ENCODE data around the gene REEP5.

The REEP5 gene

GRCh38 chr5:112921026-112921832, 798 bp downstream of the REEP5 start:
- Histone ChIP-seq H3K27me3 (ENCODE audit: insufficient read depth, low read length, poor library complexity, severe bottlenecking) (no peaks in the 10 kb centered on the region), H3K4me1 (ENCODE audit: insufficient read depth, low read length, poor library complexity, severe bottlenecking) (peaks cover 13% of the 10 kb centered on the region), H3K9me2 (replicated peaks; ENCODE audit: low read depth, low read length) (no peaks in the 10 kb centered on the region), H3K4me3 (ENCODE audit: low read length, poor library complexity, severe bottlenecking) (peak overlapping the region; percentile 89), H2AFZ (ENCODE audit: low read length) (peak overlapping the region; percentile 92), H3K9ac (ENCODE audit: low read depth, low read length, poor library complexity, severe bottlenecking) (peak overlapping the region; percentile 80), H3F3A (ENCODE audit: low read depth) (no peaks in the 10 kb centered on the region), H4K20me1 (ENCODE audit: insufficient read depth, low read length, poor library complexity, severe bottlenecking) (no peaks in the 10 kb centered on the region), H3K79me2 (ENCODE audit: insufficient read depth, low read length) (peaks cover 15% of the 10 kb centered on the region), H3K9me3 (ENCODE audit: insufficient read depth, low read depth, low read length) (no peaks in the 10 kb centered on the region), H3K4me2 (ENCODE audit: low read depth, low read length, poor library complexity, severe bottlenecking) (peak overlapping the region; percentile 94), H3K36me3 (ENCODE audit: insufficient read depth, low read length) (no peaks in the 10 kb centered on the region)
- TF ChIP-seq CTCF (conservative IDR thresholded peaks at IDR 0.05; ENCODE audit: low read length) = no peak
- TF ChIP-seq EZH2phosphoT487 (IDR thresholded peaks at IDR 0.05; ENCODE audit: borderline replicate concordance) = no peak

- Histone ChIP-seq H2AFZ (ENCODE audit: low read length) (no peak overlapping the region), H3K36me3 (ENCODE audit: insufficient read depth, low read length) (no peaks in the 10 kb centered on the region), H3F3A (ENCODE audit: low read depth) (no peaks in the 10 kb centered on the region), H4K20me1 (ENCODE audit: insufficient read depth, low read length, poor library complexity, severe bottlenecking) (no peaks in the 10 kb centered on the region), H3K4me3 (ENCODE audit: low read length, poor library complexity, severe bottlenecking) (peak overlapping the region; percentile 89), H3K9me2 (replicated peaks; ENCODE audit: low read depth, low read length) (no peaks in the 10 kb centered on the region), H3K79me2 (ENCODE audit: insufficient read depth, low read length) (peaks cover 15% of the 10 kb centered on the region), H3K9ac (ENCODE audit: low read depth, low read length, poor library complexity, severe bottlenecking) (peak overlapping the region; percentile 80), H3K4me2 (ENCODE audit: low read depth, low read length, poor library complexity, severe bottlenecking) (peak overlapping the region; percentile 94), H3K27me3 (ENCODE audit: insufficient read depth, low read length, poor library complexity, severe bottlenecking) (no peaks in the 10 kb centered on the region), H3K4me1 (ENCODE audit: insufficient read depth, low read length, poor library complexity, severe bottlenecking) (peaks cover 13% of the 10 kb centered on the region), H3K9me3 (ENCODE audit: insufficient read depth, low read depth, low read length) (no peaks in the 10 kb centered on the region)
- TF ChIP-seq CTCF (conservative IDR thresholded peaks at IDR 0.05; ENCODE audit: low read length) = no peak
- no peak for TF ChIP-seq EZH2phosphoT487 (IDR thresholded peaks at IDR 0.05; ENCODE audit: borderline replicate concordance)
Observed at GRCh38 chr5:112919972-112920371, 2.1 kb downstream of the REEP5 start.

GRCh38 chr5:112918679-112919078, 3.3 kb downstream of the REEP5 start:
- Histone ChIP-seq H2AFZ (ENCODE audit: low read length) (no peak overlapping the region), H4K20me1 (ENCODE audit: insufficient read depth, low read length, poor library complexity, severe bottlenecking) (no peaks in the 10 kb centered on the region), H3K79me2 (ENCODE audit: insufficient read depth, low read length) (peaks cover 15% of the 10 kb centered on the region), H3K4me2 (ENCODE audit: low read depth, low read length, poor library complexity, severe bottlenecking) (peak overlapping the region; percentile 24), H3K9ac (ENCODE audit: low read depth, low read length, poor library complexity, severe bottlenecking) (no peak overlapping the region), H3F3A (ENCODE audit: low read depth) (no peaks in the 10 kb centered on the region), H3K4me1 (ENCODE audit: insufficient read depth, low read length, poor library complexity, severe bottlenecking) (peaks cover 13% of the 10 kb centered on the region), H3K4me3 (ENCODE audit: low read length, poor library complexity, severe bottlenecking) (no peak overlapping the region), H3K9me2 (replicated peaks; ENCODE audit: low read depth, low read length) (no peaks in the 10 kb centered on the region), H3K27me3 (ENCODE audit: insufficient read depth, low read length, poor library complexity, severe bottlenecking) (no peaks in the 10 kb centered on the region), H3K36me3 (ENCODE audit: insufficient read depth, low read length) (no peaks in the 10 kb centered on the region), H3K9me3 (ENCODE audit: insufficient read depth, low read depth, low read length) (no peaks in the 10 kb centered on the region)
- no peak for TF ChIP-seq EZH2phosphoT487 (IDR thresholded peaks at IDR 0.05; ENCODE audit: borderline replicate concordance)
- TF ChIP-seq CTCF (conservative IDR thresholded peaks at IDR 0.05; ENCODE audit: low read length) = no peak
